Activated B cell treated with CpG ODN at 0.5 μM for 24 hours (primary cell): ENCODE data around the gene SLC37A1. TPM values are rescaled to one million over a fixed set of nuclear protein-coding genes. Genes with fewer than 3 reads are reported as not detected.

Experiments used
- ATAC-seq: fragments of 200-7000 bp; cut with Tn5 transposase; one replicate; pipeline ENCODE4 v1.10.0; 2021; ENCODE audit warnings: low read depth, mild to moderate bottlenecking, moderate library complexity
- CTCF ChIA-PET: fragments of 350-600 bp; sonication (Branson Sonifier 250); formaldehyde crosslinking; loops from one replicate; lab custom pipeline; 2021; ENCODE audit warnings: antibody characterized with exemption; lab: Charles Lee
- POLR2A ChIA-PET: fragments of 350-600 bp; sonication (Branson Sonifier 250); formaldehyde crosslinking; loops from one replicate; lab custom pipeline; 2021; ENCODE audit warnings: antibody characterized with exemption; lab: Charles Lee
- DNase-seq: peaks from one replicate; pipeline ENCODE4 v3.0.0; 2022
- H3K27ac Mint-ChIP-seq: one replicate; pipeline ENCODE4 v1.8.0; 2020; ENCODE audit warnings: mixed read lengths
- H3K27me3 Mint-ChIP-seq: one replicate; pipeline ENCODE4 v1.8.0; 2021; ENCODE audit warnings: mixed read lengths
- H3K36me3 Mint-ChIP-seq: one replicate; pipeline ENCODE4 v1.8.0; 2021; ENCODE audit warnings: low read depth, mixed read lengths
- H3K4me1 Mint-ChIP-seq: one replicate; pipeline ENCODE4 v1.8.0; 2021; ENCODE audit warnings: mixed read lengths
- H3K4me3 Mint-ChIP-seq: one replicate; pipeline ENCODE4 v1.8.0; 2020; ENCODE audit warnings: mild to moderate bottlenecking, mixed read lengths
- H3K9me3 Mint-ChIP-seq: one replicate; pipeline ENCODE4 v1.8.0; 2020; ENCODE audit warnings: mixed read lengths
- intact Hi-C: fragments of 100-400 bp; cut with micrococcal nuclease; formaldehyde crosslinking; loops from one replicate; pipeline ENCODE4 v1.15.1; 2024
- total RNA-seq: library from RNA; stranded (reverse); gene quantifications from 2 replicates; pipeline ENCODE4 v1.2.3, GENCODE V29; 2022
- TF ChIP-seq, protein P1 (sequence below): fragments of 200-600 bp; IDR thresholded peaks from one replicate; pipeline ENCODE4 v1.8.0; 2022; ENCODE audit warnings: antibody characterized with exemption, mild to moderate bottlenecking

The SLC37A1 gene
- total RNA-seq, 1 donor from 2014 or later = 47.9 TPM

DNA sequence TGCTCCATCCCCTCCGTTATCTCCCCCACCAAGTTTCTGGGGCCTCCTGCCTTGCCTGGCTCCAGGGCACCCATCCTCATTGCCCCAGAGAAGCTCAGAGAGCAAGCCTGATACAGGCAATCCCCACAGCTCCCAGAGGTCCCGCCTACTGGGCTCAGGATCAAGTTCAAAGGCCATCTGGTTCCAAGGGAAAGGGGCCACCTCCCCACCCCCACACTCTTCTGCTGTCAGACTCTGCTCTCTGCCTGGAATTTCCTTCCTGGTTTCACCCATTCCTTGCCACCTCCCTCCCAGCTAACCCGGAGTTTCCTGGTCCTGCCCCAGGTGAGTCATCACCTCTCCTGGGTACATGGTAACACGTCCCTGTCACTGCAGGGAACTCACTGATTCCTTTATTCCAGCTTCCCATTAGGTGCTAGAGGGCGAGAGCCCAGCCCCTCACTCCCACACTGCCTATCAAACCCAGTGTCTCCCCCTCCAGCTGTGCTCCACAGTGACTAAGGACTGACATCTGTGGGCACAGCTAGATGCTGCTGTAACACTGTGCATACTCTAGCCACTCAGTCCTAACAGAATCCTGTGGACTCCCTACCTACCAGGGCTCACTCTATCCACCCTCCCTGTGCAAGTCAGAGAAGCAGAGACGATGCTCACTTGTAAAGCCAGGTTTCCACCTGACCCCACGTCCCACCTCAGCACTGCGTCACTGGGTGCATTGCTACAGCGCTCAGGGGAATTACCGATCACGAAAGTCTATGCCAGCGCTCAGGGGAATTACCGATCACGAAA, 39.4 kb upstream of the SLC37A1 start:
- DNase-seq (peak; percentile 36), ATAC-seq (peak; percentile 95)
- ChIA-PET POLR2A (interaction anchor here (1.0 to 1.6 kb wide), 2 partner anchors 9 to 62 kb away, joined by 4 to 5 read pairs; no protein-coding TSS in a partner anchor), CTCF (interaction anchor here (0.6 kb wide), 1 partner anchor 133 kb away, joined by 3 read pairs; no protein-coding TSS in a partner anchor)
- Mint-ChIP-seq H3K27me3 (peaks cover 12% of the 10 kb centered on the region), H3K4me3 (peak overlapping the region; percentile 11), H3K4me1 (peaks cover 21% of the 10 kb centered on the region), H3K9me3 (no peaks in the 10 kb centered on the region), H3K27ac (peak overlapping the region; percentile 36), H3K36me3 (no peaks in the 10 kb centered on the region)
- TF ChIP-seq, protein P1, sequence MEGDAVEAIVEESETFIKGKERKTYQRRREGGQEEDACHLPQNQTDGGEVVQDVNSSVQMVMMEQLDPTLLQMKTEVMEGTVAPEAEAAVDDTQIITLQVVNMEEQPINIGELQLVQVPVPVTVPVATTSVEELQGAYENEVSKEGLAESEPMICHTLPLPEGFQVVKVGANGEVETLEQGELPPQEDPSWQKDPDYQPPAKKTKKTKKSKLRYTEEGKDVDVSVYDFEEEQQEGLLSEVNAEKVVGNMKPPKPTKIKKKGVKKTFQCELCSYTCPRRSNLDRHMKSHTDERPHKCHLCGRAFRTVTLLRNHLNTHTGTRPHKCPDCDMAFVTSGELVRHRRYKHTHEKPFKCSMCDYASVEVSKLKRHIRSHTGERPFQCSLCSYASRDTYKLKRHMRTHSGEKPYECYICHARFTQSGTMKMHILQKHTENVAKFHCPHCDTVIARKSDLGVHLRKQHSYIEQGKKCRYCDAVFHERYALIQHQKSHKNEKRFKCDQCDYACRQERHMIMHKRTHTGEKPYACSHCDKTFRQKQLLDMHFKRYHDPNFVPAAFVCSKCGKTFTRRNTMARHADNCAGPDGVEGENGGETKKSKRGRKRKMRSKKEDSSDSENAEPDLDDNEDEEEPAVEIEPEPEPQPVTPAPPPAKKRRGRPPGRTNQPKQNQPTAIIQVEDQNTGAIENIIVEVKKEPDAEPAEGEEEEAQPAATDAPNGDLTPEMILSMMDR = no peak
- intact Hi-C loops = loop anchor here (1.0 to 2.0 kb wide), 4 partner anchors 9 to 51 kb away; partner anchors contain the start of gene RSPH1

DNA sequence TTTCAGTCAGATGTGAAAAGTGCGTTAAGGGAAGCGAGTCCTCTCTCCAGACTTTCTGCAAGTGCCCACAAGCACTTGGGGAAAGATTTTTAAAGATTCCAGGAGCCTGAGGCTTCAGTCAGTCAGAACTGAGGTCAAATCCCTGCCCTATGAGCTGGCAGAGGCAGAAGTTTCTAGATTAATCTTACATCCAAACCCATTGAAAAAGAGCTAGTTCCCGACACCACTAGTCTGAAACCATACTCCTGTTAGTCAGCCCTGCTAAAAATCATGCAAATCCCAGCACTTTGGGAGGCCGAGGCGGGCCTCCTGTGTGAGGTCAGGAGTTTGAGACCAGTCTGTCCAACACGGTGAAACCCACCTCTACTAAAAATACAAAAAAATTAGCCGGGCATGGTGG, 38.6 kb upstream of the SLC37A1 start:
- ChIA-PET POLR2A (interaction anchor here (1.1 to 1.6 kb wide), 2 partner anchors 10 to 60 kb away, joined by 3 to 4 read pairs; no protein-coding TSS in a partner anchor), CTCF (no interaction called here)
- Mint-ChIP-seq H3K36me3 (no peaks in the 10 kb centered on the region), H3K27ac (no peak overlapping the region), H3K4me1 (peaks cover 16% of the 10 kb centered on the region), H3K9me3 (no peaks in the 10 kb centered on the region), H3K27me3 (peaks cover 12% of the 10 kb centered on the region), H3K4me3 (no peak overlapping the region)
- no peak for DNase-seq
- ATAC-seq = no peak
- intact Hi-C loops = loop anchor here (2.0 kb wide), 2 partner anchors 14 to 22 kb away; partner anchors contain the start of gene RSPH1
- TF ChIP-seq, protein P1 = no peak

DNA sequence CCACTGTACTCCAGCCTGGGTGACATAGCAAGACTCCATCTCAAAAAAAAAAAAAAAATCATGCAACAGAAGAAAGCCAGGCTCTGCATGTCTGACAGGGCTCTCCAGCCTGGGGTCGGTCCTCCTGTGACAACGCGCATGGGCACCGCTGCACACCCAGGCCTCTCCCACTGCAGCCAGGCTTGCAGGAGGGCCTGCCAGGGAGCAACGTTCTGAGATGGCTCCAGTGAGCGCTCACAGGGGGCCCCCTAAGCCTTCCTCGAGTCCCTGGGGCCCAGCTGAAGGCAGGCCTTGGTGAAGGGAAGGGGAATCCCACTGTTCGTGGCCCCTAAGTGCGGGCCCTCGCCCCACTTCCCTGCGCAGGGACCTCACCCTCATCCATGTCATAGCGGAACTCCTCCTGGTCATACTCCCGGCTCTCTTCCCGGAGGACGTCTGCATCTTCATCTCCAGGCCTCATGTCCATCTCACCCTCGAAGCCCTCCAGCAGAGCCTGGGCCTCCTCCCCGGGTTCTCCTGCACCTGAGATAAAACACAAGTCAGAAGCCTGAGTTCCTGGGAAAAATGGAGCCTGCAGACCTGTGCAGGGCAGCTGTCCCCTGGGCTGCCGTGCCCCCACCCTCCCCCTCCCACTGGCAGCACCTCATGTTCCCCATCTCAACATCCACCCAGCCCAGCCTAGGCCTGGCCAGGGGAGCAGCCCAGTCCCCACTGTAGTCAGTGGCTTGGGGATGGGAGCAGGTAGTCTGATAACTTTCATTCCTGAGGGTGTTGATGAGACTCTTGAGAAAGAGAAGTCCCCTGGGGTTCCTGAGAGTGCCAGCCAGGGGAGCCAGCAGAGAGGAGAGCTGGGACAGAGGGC, 37.9 kb upstream of the SLC37A1 start:
- H3K27ac Mint-ChIP-seq = no peak overlapping the region
- no peaks in the 10 kb centered on the region for H3K9me3 Mint-ChIP-seq
- H3K4me1 Mint-ChIP-seq = peaks cover 16% of the 10 kb centered on the region
- intact Hi-C loops = loop anchor here (2.0 kb wide), 2 partner anchors 15 to 21 kb away; partner anchors contain the start of gene RSPH1
- ChIA-PET POLR2A (interaction anchor here (1.1 to 1.6 kb wide), 2 partner anchors 10 to 59 kb away, joined by 3 to 4 read pairs; no protein-coding TSS in a partner anchor), CTCF (no interaction called here)
- DNase-seq (no peak), ATAC-seq (no peak)
- H3K36me3 Mint-ChIP-seq = no peaks in the 10 kb centered on the region
- TF ChIP-seq, protein P1 = no peak
- H3K4me3 Mint-ChIP-seq = no peak overlapping the region
- peaks cover 12% of the 10 kb centered on the region for H3K27me3 Mint-ChIP-seq

DNA sequence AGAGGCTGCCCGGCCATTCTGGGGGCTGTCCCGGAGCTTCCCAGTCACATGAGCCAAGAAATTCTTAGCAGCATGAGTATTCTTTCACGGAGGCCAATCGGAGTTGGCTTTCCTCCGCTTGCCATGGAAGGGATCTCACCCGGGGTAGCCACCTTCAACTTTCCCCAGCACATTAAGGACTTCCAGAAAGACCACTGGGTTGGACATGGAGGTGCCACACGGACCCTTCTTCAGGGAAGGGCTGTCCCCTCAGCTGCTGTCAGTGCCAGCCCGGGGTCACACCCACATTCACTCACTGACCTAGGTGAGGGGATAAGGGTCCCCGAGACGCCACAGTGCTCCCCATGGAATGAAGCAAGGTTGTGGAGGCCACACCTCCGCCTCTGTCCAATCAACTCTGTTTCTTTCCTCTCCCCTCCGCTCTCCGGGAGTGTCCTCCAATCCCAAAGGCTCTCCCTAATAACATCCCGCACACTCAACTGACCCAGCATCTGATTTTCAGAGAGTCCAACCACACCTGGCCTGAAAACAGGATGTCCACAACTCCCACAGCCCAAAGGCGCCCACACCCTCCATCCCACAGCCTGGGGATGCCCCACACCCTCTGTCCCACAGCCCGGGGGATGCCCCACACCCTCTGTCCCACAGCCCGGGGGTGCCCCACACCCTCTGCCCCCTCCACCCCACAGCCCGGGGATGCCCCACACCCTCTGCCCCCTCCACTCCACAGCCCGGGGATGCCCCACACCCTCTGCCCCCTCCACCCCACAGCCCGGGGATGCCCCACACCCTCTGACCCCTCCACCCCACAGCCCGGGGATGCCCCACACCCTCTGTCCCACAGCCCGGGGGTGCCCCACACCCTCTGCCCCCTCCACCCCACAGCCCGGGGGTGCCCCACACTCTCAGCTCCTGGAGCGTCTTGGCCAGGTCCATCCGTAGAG, 37.0 kb upstream of the SLC37A1 start:
- H3K4me3 Mint-ChIP-seq = no peak overlapping the region
- H3K27me3 Mint-ChIP-seq = peaks cover 12% of the 10 kb centered on the region
- peaks cover 15% of the 10 kb centered on the region for H3K4me1 Mint-ChIP-seq
- H3K36me3 Mint-ChIP-seq = no peaks in the 10 kb centered on the region
- no peak for ATAC-seq
- ChIA-PET CTCF (interaction anchor here (1.5 kb wide), 1 partner anchor 9 kb away, joined by 4 read pairs; no protein-coding TSS in a partner anchor), POLR2A (no interaction called here)
- TF ChIP-seq, protein P1 = no peak
- intact Hi-C loops = no loop called here
- H3K9me3 Mint-ChIP-seq = no peaks in the 10 kb centered on the region
- no peak for DNase-seq
- H3K27ac Mint-ChIP-seq = no peak overlapping the region
